Mesenchymal stem cell (in vitro differentiated cells and primary cell): Measurements from ENCODE around the gene ARL6.

Experiments used
- DNase-seq: peaks from one replicate; pipeline ENCODE4 v3.0.0-alpha.2; 2013
- H2AFZ ChIP-seq: one replicate; pipeline ENCODE4 v1.6.1; 2013; ENCODE audit warnings: low read depth, mild to moderate bottlenecking, control low read depth, inconsistent platforms, low read length, moderate library complexity
- H2AK5ac ChIP-seq: 2 replicates; pipeline ENCODE4 v1.6.1; 2013; ENCODE audit warnings: low read length, moderate library complexity, mild to moderate bottlenecking, inconsistent platforms; ENCODE audit not compliant: severe bottlenecking
- H2BK120ac ChIP-seq: one replicate; pipeline ENCODE4 v1.6.1; 2013; ENCODE audit warnings: low read depth, mild to moderate bottlenecking, inconsistent platforms, low read length, moderate library complexity
- H2BK12ac ChIP-seq, 2 experiments: one replicate each; pipeline ENCODE4 v1.6.1; 2013; ENCODE audit warnings: inconsistent platforms in 2 of 2, low read length in 2 of 2, mild to moderate bottlenecking in 2 of 2, moderate library complexity in 2 of 2, control low read depth in 1 of 2
- H2BK15ac ChIP-seq: one replicate; pipeline ENCODE4 v1.6.1; 2013; ENCODE audit warnings: mild to moderate bottlenecking, low read depth, inconsistent platforms; ENCODE audit not compliant: poor library complexity, severe bottlenecking
- H2BK5ac ChIP-seq: 2 replicates; pipeline ENCODE4 v1.6.1; 2013; ENCODE audit warnings: low read depth, mild to moderate bottlenecking, low read length, control low read depth, inconsistent platforms; ENCODE audit not compliant: poor library complexity, severe bottlenecking
- H3K14ac ChIP-seq, 2 experiments: one replicate each; pipeline ENCODE4 v1.6.1; 2013; ENCODE audit warnings: inconsistent platforms in 2 of 2, low read length in 2 of 2, control low read depth in 1 of 2, mild to moderate bottlenecking in 1 of 2, moderate library complexity in 1 of 2
- H3K18ac ChIP-seq, 2 experiments: one replicate each; pipeline ENCODE4 v1.6.1; 2013; ENCODE audit warnings: inconsistent platforms in 2 of 2, low read length in 2 of 2, control low read depth in 1 of 2, low read depth in 1 of 2, mild to moderate bottlenecking in 1 of 2
- H3K23ac ChIP-seq, 2 experiments: one replicate each; pipeline ENCODE4 v1.6.1; 2013; ENCODE audit warnings: inconsistent platforms in 2 of 2, low read length in 2 of 2, mild to moderate bottlenecking in 2 of 2, moderate library complexity in 2 of 2, control low read depth in 1 of 2
- H3K27ac ChIP-seq: 2 replicates; pipeline ENCODE4 v1.5.1; 2013; ENCODE audit warnings: mild to moderate bottlenecking, moderate library complexity, low read length, control low read depth, inconsistent platforms; ENCODE audit not compliant: poor library complexity, severe bottlenecking
- H3K27me3 ChIP-seq, 2 experiments: 2 replicates each; pipeline versions ENCODE4 v1.6.1 to v1.7.0; 2013; ENCODE audit warnings: low read length in 2 of 2, mild to moderate bottlenecking in 2 of 2, moderate library complexity in 2 of 2, control low read depth in 1 of 2, inconsistent platforms in 1 of 2; ENCODE audit not compliant: control insufficient read depth in 1 of 2, insufficient read depth in 1 of 2
- H3K36me3 ChIP-seq, 2 experiments: 2 replicates each; pipeline versions ENCODE4 v1.6.1 to v1.7.0; 2013; ENCODE audit warnings: low read length in 2 of 2, control low read depth in 1 of 2, inconsistent platforms in 1 of 2, low read depth in 1 of 2, mild to moderate bottlenecking in 1 of 2; ENCODE audit not compliant: insufficient read depth in 2 of 2, control insufficient read depth in 1 of 2
- H3K4ac ChIP-seq, 2 experiments: one replicate each; pipeline ENCODE4 v1.6.1; 2013; ENCODE audit warnings: inconsistent platforms in 2 of 2, low read length in 2 of 2, mild to moderate bottlenecking in 2 of 2, moderate library complexity in 2 of 2, control low read depth in 1 of 2, low read depth in 1 of 2
- H3K4me1 ChIP-seq: 2 replicates; pipeline ENCODE4 v1.6.1; 2013; ENCODE audit warnings: low read depth, low read length, control low read depth; ENCODE audit not compliant: control insufficient read depth, insufficient read depth
- H3K4me2 ChIP-seq: 2 replicates; pipeline ENCODE4 v1.6.1; 2013; ENCODE audit warnings: low read length, mild to moderate bottlenecking, inconsistent platforms; ENCODE audit not compliant: poor library complexity, severe bottlenecking
- H3K4me3 ChIP-seq, 2 experiments: 2 replicates each; pipeline versions ENCODE4 v1.5.1 to v1.7.0; 2013; ENCODE audit warnings: low read length in 2 of 2, mild to moderate bottlenecking in 2 of 2, control low read depth in 1 of 2, low read depth in 1 of 2; ENCODE audit not compliant: insufficient read depth in 1 of 2
- H3K79me1 ChIP-seq: replicated peaks from 2 replicates; pipeline ENCODE4 v1.6.1; 2013; ENCODE audit warnings: mild to moderate bottlenecking, control low read depth, low read length, inconsistent platforms; ENCODE audit not compliant: poor library complexity, severe bottlenecking
- H3K9ac ChIP-seq: 2 replicates; pipeline ENCODE4 v1.7.0; 2013; ENCODE audit warnings: mild to moderate bottlenecking, low read length, moderate library complexity
- H3K9me3 ChIP-seq: 2 replicates; pipeline ENCODE4 v1.7.0; 2013; ENCODE audit warnings: mild to moderate bottlenecking, low read length; ENCODE audit not compliant: control insufficient read depth
- H4K8ac ChIP-seq: one replicate; pipeline ENCODE4 v1.6.1; 2013; ENCODE audit warnings: inconsistent platforms, mild to moderate bottlenecking, low read length, moderate library complexity
- H4K91ac ChIP-seq: one replicate; pipeline ENCODE4 v1.6.1; 2013; ENCODE audit warnings: mild to moderate bottlenecking, low read length, inconsistent platforms
- WGBS: methylation state at CpG from one replicate; pipeline ENCODE4 v1.1.7; 2013; ENCODE audit warnings: mixed read lengths; 5-methylcytosine and 5-hydroxymethylcytosine counted together

Gene ARL6

DNA sequence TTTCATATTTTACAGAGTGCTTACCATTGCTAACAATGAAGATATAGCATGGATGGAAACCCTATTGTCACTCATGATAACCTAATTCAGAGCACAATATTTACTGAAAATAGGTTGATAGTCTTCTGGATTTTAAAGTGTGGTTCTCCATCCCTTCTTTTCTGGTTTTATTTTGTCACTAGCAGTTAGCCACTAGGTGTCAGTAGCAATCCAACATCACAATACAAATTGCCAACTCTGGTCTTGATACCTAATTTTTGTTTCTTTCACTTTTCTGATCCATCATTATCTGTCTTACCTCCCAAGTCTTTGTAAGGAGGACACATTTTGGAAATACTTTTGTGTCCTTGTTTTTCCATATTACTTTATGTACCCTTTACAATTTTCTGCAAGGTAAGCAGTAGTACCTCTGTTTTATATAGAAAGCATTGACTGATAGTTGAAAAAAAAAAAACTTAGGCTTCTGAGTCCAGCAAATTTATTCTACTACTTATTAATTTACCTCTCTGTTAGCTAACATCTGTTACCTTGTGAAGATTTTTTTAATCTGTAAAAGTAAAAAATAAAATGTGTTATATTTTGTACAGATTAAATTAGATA lies 29.0 kb downstream of the ARL6 start:
- Histone ChIP-seq H2BK120ac (no peak overlapping the region), H3K23ac (no peak overlapping the region), H3K4me1 (no peaks in the 10 kb centered on the region), H3K36me3 (no peaks in the 10 kb centered on the region), H3K79me1 (no peaks in the 10 kb centered on the region), H2BK15ac (no peak overlapping the region), H3K9ac (no peak overlapping the region), H3K14ac (no peak overlapping the region), H3K4ac (no peak overlapping the region), H3K4me2 (no peak overlapping the region), H2BK12ac (no peak overlapping the region), H3K18ac (no peak overlapping the region), H3K27ac (no peak overlapping the region), H2AK5ac (no peak overlapping the region), H2AFZ (no peak overlapping the region), H2BK5ac (no peak overlapping the region), H3K4me3 (no peak overlapping the region), H3K27me3 (no peaks in the 10 kb centered on the region), H4K8ac (no peak overlapping the region), H4K91ac (no peak overlapping the region), H3K9me3 (no peaks in the 10 kb centered on the region)
- peak; percentile 65 for DNase-seq

DNA sequence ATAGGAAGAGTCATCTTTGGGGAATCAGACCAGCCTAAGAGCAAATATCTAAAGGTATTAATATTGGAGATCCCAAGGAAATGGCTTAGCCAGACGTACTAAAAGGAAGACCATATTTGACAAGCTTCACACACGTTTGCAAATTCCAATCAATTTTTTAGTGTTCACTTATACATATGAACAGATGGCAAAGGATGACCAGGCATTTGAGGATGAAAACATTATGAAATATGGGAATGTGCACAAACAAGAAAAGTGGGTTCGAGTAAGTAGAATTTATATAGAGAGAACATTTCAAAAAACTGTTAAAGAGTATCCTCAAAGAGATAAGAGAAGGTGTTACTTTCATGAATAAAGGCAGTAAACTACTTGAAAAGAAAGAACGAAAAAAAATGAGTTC lies 31.4 kb downstream of the ARL6 start:
- Histone ChIP-seq H2BK5ac (no peak overlapping the region), H3K27ac (no peak overlapping the region), H3K36me3 (peaks cover 0 to 3% of the 10 kb centered on the region in 2 experiments), H3K27me3 (no peaks in the 10 kb centered on the region), H3K23ac (no peak overlapping the region), H4K8ac (no peak overlapping the region), H3K14ac (no peak overlapping the region), H2AFZ (no peak overlapping the region), H2AK5ac (no peak overlapping the region), H2BK120ac (no peak overlapping the region), H3K4ac (no peak overlapping the region), H3K4me3 (no peak overlapping the region), H2BK15ac (no peak overlapping the region), H3K4me2 (no peak overlapping the region), H2BK12ac (no peak overlapping the region), H3K4me1 (no peaks in the 10 kb centered on the region), H3K9me3 (no peaks in the 10 kb centered on the region), H4K91ac (no peak overlapping the region), H3K9ac (no peak overlapping the region), H3K79me1 (no peaks in the 10 kb centered on the region), H3K18ac (no peak overlapping the region)
- WGBS, result 93% methylated on average over 2 of the region's 4 CpGs
- DNase-seq, result no peak

DNA sequence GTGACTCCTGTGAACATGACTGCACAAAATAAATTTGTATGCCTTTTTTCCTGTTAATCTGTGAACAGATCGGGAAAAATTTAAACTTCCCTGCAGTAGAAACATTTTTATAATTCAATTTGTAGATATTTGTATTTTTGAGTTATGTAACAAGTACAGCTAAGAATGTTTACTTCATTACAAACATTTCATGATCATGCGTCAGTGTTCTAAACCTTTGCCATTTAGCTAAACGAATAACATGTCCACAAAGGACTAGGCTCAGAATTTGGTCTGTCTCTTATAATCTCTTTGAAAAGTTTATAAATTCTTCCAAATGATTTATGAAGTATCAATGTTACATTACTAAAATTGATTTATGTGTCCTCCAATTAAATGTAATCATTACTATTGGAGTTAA lies 39.9 kb downstream of the ARL6 start:
- H3K36me3 ChIP-seq, result peaks cover 0 to 3% of the 10 kb centered on the region in 2 experiments

DNA sequence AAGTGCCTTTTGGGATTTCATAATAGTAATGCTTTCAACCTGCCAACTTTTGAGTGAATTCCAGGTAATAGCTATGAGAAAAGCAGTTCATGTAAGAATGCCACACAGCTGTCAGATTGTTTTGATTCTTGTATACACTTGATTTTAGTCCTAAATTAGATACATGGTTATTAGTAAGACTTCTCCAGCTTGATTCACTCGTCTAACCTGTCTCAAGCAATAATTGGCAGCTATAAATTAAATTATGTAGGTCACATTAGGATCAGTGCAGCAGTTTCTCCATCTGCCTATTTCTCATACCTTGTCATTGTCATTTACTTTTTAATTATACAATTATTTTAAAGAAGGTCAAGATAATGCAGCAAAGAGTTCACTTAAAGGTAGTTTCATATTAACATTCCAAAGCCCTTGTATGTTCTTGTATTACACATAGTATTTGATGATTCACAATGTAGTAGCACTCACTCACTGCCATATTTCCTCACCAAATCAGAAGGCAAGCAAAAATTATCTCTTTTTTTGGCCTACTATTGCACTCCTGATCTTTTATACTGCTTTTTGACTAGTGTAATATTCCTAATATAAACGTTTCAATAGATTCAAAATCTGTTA lies 46.3 kb downstream of the ARL6 start:
- Histone ChIP-seq H3K18ac (no peak overlapping the region), H3K4me2 (no peak overlapping the region), H3K14ac (no peak overlapping the region), H4K8ac (no peak overlapping the region), H3K27me3 (no peaks in the 10 kb centered on the region), H2AFZ (no peak overlapping the region), H3K4me1 (no peaks in the 10 kb centered on the region), H3K9ac (no peak overlapping the region), H2AK5ac (no peak overlapping the region), H3K79me1 (no peaks in the 10 kb centered on the region), H2BK5ac (no peak overlapping the region), H4K91ac (no peak overlapping the region), H3K4me3 (no peak overlapping the region), H3K27ac (no peak overlapping the region), H3K23ac (no peak overlapping the region), H2BK15ac (no peak overlapping the region), H3K36me3 (no peaks in the 10 kb centered on the region), H2BK120ac (no peak overlapping the region), H3K4ac (no peak overlapping the region), H2BK12ac (no peak overlapping the region), H3K9me3 (no peaks in the 10 kb centered on the region)
- 86% methylated on average over 1 of the region's 2 CpGs for WGBS
- no peak for DNase-seq

More for the DNA sequence above, 39.9 kb downstream of the ARL6 start:
- peak; percentile 5 for DNase-seq
- Histone ChIP-seq H3K18ac (no peak overlapping the region), H3K9me3 (no peaks in the 10 kb centered on the region), H3K27ac (no peak overlapping the region), H3K4ac (no peak overlapping the region), H2AK5ac (no peak overlapping the region), H3K23ac (no peak overlapping the region), H4K91ac (no peak overlapping the region), H3K14ac (no peak overlapping the region), H2BK120ac (no peak overlapping the region), H3K27me3 (no peaks in the 10 kb centered on the region), H2BK5ac (no peak overlapping the region), H4K8ac (no peak overlapping the region), H3K79me1 (no peaks in the 10 kb centered on the region), H3K4me3 (no peak overlapping the region), H2AFZ (no peak overlapping the region), H2BK12ac (no peak overlapping the region), H3K4me2 (no peak overlapping the region), H3K4me1 (no peaks in the 10 kb centered on the region), H2BK15ac (no peak overlapping the region), H3K9ac (no peak overlapping the region)
- WGBS, result no CpG with 5 or more reads among the region's 3 CpGs
